Peyer's patch (tissue), 4 donors: ENCODE measurements around the gene CLIP4.

Experiments used
- POLR2A ChIP-seq, 2 donors: fragments of 450-650 bp; IDR thresholded peaks; one replicate each; pipeline ENCODE4 v1.5.1; 2017; ENCODE audit warnings: antibody characterized with exemption in 2 of 2, mild to moderate bottlenecking in 2 of 2, moderate library complexity in 2 of 2
- TF ChIP-seq, protein P1 (sequence below), 6 experiments: fragments of 450-650 bp in 4 of 6; fragments of 200-600 bp in 2 of 6; sonication (generic) in 1 of 6; IDR thresholded peaks; one replicate each; pipeline ENCODE4 v1.5.1; 2017 to 2019; ENCODE audit warnings: antibody characterized with exemption in 6 of 6, mild to moderate bottlenecking in 3 of 6, moderate library complexity in 1 of 6

DNA sequence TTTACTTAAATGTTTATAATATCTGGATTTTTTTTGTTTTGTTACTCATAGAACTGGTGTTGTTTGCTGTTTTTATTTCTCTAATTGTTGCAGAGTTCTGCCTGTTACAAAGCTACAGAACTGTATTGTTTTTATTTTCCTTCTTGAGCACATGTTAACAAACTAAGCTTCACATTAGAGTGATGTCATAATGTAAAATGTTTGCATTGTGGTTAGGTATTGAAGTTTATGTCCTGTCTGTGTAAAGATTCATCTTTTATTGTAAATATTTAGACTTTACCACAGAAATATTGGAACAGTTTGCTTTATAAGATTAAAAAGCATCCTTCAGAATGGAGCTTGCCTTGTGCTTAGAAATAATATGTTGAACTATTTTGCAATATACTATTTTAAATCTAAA lies 67.7 kb downstream of the CLIP4 start:
- TF ChIP-seq, protein P1, sequence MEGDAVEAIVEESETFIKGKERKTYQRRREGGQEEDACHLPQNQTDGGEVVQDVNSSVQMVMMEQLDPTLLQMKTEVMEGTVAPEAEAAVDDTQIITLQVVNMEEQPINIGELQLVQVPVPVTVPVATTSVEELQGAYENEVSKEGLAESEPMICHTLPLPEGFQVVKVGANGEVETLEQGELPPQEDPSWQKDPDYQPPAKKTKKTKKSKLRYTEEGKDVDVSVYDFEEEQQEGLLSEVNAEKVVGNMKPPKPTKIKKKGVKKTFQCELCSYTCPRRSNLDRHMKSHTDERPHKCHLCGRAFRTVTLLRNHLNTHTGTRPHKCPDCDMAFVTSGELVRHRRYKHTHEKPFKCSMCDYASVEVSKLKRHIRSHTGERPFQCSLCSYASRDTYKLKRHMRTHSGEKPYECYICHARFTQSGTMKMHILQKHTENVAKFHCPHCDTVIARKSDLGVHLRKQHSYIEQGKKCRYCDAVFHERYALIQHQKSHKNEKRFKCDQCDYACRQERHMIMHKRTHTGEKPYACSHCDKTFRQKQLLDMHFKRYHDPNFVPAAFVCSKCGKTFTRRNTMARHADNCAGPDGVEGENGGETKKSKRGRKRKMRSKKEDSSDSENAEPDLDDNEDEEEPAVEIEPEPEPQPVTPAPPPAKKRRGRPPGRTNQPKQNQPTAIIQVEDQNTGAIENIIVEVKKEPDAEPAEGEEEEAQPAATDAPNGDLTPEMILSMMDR (IDR thresholded peaks at IDR 0.05), result no peak
- TF ChIP-seq POLR2A (IDR thresholded peaks at IDR 0.05), result no peak
